ENCODE measurements around the gene SMIM35. TPM values are rescaled to one million over a fixed set of nuclear protein-coding genes. Genes with fewer than 3 reads are reported as not detected.

The SMIM35 gene
- polyA plus RNA-seq, 3 donors: 0.01 TPM; not detected in 2

DNA sequence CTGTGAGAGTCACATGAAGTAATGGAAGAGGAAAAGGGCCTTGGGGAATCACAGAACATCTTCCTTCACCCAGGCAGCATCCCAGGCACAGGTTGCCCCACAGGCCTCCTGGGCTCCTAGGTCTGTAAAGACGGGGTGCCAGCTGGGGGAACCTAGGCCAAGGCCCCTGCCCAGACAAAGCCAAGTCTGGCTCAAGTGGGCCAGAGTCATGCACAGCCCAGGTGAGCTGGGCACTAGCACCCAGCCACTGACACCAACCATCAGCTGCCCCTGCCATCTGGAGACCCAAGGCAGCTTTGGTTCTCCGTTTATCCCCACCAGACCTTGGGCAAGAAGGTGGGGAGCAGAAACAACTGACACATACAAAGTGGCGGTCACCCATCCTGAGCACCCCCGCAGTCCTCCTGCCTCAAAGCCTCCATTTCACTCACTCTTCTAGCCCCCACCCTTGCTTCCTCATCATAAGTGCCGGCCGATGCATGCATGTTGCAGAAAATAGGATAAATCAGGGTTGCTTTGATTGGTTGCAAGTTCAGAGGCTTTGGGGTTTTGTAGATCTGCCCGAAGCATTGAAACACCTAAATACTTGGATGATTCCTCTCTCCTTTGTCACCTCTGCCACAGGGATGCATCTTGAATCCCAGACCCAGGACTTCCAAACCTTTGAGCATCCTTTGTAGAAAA lies 36.4 kb downstream of the SMIM35 start:
- no peak overlapping the region for H3K27ac ChIP-seq (ENCODE audit: low read depth, low read length)
- WGBS, 3 donors: 84 to 91% (median 90%) methylated on average over 7 of the region's 7 CpGs

DNA sequence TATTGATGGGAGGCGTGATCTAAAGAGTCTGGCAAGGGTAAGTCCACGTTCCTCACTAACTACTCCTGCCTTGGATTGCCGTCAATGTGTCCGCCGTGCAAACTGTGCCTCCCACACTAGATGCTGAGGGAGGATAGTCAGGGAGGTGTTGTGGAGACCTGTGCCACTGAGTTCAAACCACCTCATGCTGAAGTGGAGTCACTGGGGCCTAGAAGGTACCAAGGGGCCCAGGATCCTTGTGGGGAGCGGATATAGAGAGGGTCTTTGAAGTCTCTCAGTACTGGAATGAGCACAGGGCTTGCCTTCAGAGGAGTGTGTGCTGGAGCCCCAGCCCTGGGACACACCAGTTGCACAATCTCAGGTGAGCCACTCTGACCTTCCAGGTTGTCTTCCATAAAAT lies 37.0 kb downstream of the SMIM35 start:
- H3K27ac ChIP-seq (ENCODE audit: low read depth, low read length): no peak overlapping the region
- 90 to 92% (median 90%) methylated on average over 6 of the region's 6 CpGs for WGBS, 3 donors

DNA sequence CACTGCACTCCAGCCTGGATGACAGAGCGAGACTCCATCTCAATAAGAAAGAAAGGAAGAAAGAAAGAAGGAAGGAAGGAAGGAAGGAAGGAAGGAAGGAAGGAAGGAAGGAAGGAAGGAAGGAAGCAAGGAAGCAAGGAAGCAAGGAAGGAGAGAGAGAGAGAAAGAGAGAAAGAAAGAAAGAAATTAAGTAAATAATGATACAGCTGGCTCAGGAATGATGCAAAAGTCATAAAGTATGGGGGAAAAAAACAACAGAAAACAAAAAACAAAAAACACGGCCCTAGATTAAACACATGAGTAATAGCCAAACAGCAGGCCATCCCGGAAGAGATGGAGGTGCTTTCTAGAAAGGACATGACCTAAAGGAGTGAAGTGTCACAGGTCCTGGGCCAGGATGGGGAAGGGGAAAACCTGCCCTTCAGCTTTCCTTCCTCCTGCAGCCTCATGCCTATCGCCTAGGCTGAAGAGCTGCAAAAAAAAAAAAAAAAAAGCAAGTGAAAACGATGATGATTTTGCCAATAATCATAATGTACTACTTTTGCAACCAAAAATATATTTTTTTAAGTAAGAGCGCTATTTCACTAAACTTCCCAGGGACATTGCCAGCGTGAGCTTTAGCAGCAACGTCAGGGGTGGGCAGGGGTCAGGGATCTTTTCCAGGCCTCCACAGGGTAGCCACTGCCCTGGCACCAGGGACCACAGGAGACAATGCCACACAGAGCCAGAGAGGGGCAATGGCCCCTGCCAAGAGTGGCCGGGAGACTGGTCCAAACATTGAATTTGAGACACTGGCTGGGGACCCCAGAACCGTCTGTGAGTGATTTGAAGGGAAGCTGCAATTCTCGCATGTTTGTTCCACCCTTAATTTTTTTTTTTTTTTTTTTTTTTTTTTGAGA lies 38.0 kb downstream of the SMIM35 start:
- WGBS, 3 donors: 62 to 74% (median 72%) methylated on average over 11 of the region's 11 CpGs
- no peak overlapping the region for H3K27ac ChIP-seq (ENCODE audit: low read depth, low read length)

DNA sequence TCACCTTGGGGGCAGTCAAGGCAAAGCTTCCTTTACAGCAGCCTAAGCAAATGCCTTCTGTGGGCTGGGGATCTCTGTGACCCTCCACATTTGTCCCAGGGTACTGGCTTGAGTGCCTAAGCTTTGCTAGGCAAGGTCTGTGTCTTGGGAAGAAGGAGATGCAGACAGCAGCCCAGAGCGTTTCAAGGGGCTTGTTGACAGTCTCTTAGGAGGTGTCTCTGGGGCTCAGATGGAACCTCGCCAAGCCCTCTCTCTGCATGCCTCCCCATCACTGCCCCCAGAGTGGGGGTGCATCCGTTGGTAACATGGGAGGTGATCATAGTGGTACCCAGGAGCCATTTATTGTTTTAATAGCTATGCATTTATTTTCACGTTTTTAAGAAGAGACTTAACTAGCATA lies 39.0 kb downstream of the SMIM35 start:
- H3K27ac ChIP-seq (ENCODE audit: low read depth, low read length): no peak overlapping the region
- WGBS, 3 donors: 67 to 86% (median 67%) methylated on average over 4 of the region's 4 CpGs

DNA sequence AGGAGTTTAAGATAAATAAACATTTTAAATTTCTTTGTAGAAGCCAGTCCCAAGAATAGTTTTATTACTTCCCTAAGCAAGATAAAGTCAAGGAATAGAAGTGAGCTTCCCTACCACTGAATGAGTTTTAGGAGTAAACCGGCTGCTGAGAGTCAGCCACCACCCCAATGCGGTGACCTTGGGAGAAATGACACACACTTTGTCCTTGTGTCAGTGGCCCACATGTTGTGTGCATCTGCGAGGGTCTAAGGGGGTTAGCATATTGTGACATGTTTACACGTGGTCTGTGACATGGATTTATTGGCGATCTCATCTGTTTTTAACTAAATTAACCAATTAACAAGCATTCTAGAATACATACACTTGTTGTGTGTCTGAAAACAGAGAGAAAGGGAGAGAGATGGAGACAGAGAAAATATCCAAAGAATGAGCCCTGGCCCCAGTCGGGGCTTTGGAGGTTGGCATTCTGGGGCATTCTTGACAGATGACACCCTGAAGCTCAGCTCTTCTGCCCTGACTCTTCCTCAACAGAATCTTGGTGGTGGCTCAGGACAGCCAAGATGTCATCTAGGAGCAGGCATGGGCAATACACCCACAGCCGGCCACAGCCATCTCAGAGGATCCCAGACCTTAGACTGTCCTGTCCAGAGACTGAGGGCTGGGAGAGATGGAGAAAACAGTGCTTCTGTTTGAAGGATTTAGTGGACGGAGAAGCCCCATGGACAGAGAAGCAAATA lies 39.6 kb downstream of the SMIM35 start:
- 72 to 91% (median 83%) methylated on average over 8 of the region's 8 CpGs for WGBS, 3 donors
- H3K27ac ChIP-seq (ENCODE audit: low read depth, low read length): no peak overlapping the region

DNA sequence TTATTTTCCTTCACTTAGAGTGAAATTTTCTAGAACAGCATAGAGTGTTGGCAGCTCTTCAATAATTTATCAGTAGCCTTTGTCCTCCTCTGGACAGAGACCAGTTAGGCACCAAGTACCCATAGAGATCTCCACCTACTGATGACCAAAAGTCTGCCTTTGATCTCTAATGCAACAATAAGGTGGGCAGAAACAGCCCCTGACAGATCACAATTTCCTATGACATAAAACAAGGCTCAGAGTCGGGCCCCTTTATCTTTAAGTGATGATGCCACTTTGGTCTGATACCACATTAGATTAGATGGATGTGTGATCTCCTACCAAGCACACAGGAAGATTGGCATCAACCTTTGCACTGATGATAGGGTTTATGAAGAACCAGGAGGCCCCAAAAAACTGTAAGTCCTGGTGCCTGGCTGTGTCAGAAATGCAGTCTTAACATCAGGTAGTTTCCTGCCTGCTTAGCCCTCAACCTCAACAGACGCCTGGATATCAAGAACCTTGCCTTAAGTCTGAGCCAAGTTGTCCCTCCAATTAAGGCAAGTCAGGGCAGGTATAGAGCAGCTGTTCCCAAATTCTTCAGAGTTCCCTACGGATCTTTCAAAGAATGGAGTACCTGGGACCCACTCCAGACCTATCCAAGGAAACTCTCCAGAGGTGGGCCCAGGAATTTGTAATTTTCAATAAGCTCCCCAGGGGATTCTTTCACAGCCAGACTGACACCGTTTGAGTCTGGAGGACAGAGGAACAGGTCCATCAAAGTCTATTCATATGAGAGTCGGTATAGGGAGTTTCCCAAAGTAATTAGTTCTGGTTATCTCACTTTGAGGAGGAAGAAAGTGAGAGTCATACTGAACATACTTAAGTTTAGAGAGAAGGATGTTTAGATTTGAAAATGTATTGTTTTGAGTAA lies 40.5 kb downstream of the SMIM35 start:
- no peak overlapping the region for H3K27ac ChIP-seq (ENCODE audit: low read depth, low read length)
- WGBS, 3 donors: 52 to 67% (median 66%) methylated on average over 5 of the region's 5 CpGs

DNA sequence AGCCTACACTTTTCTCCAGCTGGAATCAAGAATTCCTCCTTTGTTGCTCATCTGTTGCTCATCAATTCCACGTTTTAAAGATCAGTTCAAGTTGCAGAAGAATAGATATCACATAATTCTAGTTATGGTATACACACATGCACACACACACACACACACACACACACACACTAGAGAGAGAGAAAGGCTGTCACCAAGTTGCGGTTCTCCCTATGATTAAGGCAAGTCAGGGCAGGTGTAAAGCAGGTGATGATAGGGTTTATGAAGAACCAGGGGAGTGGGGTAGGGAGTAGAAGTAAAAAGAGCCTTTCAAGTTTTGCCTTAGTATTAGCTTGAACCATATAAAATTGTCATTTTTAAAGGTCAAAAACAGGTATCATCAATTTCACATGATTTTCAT lies 41.6 kb downstream of the SMIM35 start:
- WGBS, 3 donors: 76 to 81% (median 79%) methylated on average over 2 of the region's 2 CpGs
- H3K27ac ChIP-seq (ENCODE audit: low read depth, low read length): no peak overlapping the region

DNA sequence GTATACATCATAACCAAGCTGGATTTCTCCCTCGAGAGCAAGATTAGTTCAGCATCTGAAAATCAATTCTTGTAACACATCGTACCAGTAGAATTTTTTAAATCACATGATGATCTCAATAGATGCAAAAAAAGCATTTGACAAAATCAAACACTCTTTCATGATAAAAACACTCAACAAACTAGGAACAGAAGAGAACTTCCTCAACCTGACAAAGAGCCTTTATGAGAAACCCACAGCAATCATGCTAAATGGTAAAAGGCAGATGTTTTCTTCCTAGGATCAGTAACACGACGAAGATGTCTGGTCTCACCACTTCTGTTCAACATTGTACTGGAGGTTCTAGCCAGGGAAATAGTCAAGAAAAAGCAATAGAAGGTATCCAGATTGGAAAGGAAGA lies 44.0 kb downstream of the SMIM35 start:
- 46 to 70% (median 66%) methylated on average over 4 of the region's 4 CpGs for WGBS, 3 donors
- H3K27ac ChIP-seq (ENCODE audit: low read depth, low read length): no peak overlapping the region

DNA sequence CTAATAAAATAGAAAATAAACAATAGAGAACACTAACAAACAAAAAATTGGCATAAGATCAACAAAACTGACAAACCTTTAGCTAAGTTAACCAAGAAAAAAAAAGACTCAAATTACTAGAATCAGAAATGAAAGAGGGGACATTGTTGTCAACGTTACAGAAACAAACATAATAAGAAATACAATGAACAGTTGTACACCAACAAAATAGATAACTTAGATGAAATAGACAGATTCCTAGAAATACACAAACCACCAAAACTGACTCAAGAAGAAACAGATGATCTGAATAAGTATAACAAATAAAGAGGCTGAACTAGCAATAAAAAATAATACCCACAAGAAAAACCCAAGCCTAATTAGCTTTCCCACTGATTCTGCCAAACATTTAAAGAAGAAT lies 44.6 kb downstream of the SMIM35 start:
- 66 to 87% (median 76%) methylated on average over 1 of the region's 1 CpG for WGBS, 3 donors
- H3K27ac ChIP-seq (ENCODE audit: low read depth, low read length): no peak overlapping the region

DNA sequence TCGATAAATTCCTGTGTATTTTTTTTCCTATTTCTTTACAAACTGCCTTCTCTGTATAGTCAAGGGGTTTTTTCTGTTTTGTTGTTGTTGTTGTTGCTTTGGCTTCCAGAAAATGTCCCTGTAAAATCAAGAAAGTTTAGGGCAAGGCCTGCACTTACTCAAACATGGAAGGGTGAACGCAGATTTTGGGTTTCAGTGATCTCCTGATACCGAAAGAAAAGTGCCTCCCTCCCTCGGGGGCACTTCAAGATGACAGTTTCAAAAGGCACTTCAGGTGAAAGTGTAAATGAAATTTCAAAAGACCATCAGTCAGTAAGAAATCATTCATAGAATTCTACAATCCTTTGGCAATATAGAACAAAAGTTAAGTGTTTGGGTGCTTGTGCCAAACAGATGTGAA lies 53.3 kb downstream of the SMIM35 start:
- no peak overlapping the region for H3K27ac ChIP-seq (ENCODE audit: low read depth, low read length)
- WGBS, 3 donors: 80 to 90% (median 89%) methylated on average over 4 of the region's 4 CpGs

DNA sequence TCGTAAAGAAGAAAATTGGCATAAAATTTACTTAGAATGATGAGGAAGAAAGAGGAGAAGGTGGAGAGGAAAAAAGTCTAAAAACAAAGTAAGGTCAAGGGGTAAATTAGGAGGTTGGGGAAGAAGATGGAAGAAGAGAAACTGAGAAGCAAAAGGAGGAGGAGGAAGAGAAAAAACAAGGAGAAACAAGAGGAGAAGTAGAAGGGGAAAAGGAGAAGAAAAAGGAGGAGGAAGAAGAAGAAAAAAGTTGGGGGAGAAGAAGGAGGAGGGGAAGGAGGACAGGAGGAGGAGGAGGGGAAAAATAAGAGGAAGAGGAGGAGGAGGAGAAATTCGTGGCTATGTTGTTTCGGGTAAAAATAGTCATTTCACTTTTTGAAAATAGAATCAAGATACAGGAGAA lies 58.1 kb downstream of the SMIM35 start:
- H3K27ac ChIP-seq (ENCODE audit: low read depth, low read length): no peak overlapping the region
- WGBS, 3 donors: 63 to 67% (median 66%) methylated on average over 3 of the region's 3 CpGs

DNA sequence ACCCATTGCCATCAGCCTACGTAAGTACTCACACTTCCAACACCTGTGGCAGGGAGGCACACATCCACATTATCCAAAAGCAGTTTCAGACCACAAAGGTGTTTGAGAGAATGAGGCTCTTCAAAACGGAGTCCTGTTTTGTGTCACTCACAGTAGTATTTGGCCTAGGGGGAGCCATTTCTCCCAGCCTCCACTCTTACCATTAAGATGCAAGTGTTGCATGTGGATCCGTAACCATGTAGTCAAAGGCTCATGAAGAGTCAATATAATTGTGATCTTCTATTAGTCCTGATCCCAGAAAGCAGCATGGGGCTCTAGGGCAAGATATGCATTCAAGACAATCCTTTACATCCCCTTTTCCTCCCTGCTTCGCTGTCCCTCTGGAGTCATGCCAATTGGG lies 59.1 kb downstream of the SMIM35 start:
- 81 to 91% (median 87%) methylated on average over 4 of the region's 4 CpGs for WGBS, 3 donors
- no peak overlapping the region for H3K27ac ChIP-seq (ENCODE audit: low read depth, low read length)

DNA sequence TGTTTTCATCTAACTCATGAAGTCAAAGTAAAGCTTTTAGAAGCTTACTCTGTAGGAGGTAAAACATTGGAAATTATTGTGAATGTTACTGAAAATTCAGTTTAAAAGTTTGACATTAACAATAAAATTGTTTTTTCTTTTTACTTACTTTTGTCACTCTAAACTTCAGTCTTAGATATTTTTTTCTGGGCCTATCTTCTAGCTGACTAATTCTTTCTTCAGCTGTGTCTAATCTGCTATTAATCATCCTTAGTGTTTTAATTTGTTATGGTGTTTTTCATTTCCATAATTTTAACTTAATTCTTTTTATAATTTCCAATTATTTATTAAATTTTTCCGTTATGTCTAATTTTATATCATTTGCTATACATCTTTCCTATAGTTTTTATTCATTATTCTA lies 65.6 kb downstream of the SMIM35 start:
- 92 to 99% (median 96%) methylated on average over 1 of the region's 1 CpG for WGBS, 3 donors
- no peak overlapping the region for H3K27ac ChIP-seq (ENCODE audit: low read depth, low read length)

DNA sequence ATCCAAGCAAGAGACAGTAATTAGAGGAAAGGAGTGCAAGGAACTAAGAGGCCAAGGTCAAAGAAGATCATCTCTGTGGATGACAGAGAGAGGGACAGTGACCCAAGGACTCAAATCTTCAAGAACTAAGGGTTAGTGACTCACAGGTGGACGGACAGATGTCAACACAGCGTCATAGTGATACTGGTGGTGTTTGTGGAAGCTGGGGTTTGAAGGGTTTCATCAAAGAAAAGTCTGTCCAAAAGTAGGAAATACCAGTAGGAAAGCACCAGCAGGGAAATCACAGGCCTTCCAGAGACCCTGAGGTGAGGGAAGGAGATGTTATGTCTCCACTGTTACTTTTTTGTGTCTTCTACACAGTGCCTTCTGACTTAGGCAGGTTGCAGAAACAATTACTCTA lies 68.4 kb downstream of the SMIM35 start:
- WGBS, 3 donors: 66 to 95% (median 90%) methylated on average over 2 of the region's 2 CpGs
- H3K27ac ChIP-seq (ENCODE audit: low read depth, low read length): no peak overlapping the region

DNA sequence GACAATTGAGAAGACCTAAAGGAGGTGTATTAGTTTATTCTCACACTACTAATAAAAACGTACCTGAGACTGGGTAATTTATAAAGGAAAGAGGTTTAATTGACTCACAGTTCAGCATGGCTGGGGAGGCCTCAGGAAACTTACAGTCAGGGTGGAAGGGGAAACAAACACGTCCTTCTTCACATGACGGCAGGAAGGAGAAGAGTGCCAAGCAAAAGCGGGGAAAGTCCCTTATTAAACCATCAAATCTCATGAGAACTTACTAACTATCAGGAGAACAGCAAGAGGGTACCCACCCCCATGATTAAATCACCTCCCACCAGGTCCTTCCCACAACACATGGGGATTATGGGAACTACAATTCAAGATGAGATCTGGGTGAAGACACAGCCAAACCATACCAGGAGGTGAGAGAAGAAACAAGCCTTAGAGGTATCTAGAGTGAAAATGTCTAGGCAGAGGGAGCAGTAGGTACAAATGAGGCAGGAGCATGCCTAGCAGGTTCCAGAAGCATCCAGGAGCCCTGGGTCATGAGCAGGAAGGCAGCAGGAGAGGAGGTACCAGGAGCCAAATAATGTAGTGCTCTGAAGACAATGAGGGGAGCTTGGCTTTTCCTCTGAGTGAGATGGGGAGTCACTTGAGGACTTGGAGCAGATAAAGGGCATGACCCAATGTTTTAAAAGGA lies 69.0 kb downstream of the SMIM35 start:
- H3K27ac ChIP-seq (ENCODE audit: low read depth, low read length): no peak overlapping the region
- 64 to 74% (median 72%) methylated on average over 4 of the region's 4 CpGs for WGBS, 3 donors

DNA sequence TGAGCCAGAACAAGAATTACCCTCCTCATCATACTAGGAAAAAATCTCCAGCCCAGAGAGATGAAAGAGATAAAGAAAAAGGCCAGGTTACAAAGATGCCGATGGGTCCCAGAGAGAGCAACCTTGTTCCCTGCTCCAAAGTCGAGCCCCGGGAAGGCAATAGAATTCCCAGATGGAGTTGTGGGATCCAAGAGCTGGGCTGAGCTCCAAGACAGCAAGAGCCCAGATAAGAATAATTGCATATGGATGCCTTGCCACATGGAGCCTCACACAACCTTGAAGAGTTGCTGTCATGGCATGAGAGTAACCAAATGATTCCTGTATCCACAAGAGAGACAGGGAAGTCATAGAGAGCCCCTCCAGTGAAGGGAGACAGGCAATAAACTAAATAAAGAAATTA lies 69.7 kb downstream of the SMIM35 start:
- 48 to 76% (median 69%) methylated on average over 3 of the region's 3 CpGs for WGBS, 3 donors

DNA sequence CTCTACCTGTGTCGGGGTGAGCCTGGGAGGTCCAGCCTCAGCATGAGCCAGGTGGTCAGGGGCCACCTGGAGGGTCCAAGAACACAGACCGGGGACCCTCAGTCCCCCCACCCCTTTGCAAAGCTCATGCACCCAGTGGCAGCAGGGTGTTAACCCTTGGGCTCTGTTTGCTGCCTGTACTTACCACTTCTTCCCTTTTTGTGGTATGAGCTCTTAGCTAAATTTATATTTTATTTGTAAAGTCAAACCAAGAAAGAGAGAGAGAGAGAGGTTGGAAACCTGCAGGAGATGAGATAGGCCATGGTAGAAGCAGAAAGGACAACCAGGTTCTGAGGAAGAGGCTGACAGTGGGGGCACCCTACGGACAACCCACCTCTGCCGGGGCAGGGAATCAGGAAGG lies 70.7 kb downstream of the SMIM35 start:
- WGBS, 3 donors: 52 to 63% (median 55%) methylated on average over 4 of the region's 4 CpGs
- no peak overlapping the region for H3K27ac ChIP-seq (ENCODE audit: low read depth, low read length)

More for the DNA sequence above, 69.7 kb downstream of the SMIM35 start:
- no peak overlapping the region for H3K27ac ChIP-seq (ENCODE audit: low read depth, low read length)
